GM23248 (cell line): ENCODE results near the gene PTPRN2.

Source experiments
- EZH2 ChIP-seq: fragments of 200-600 bp; sonication (generic); IDR thresholded peaks from 2 replicates; pipeline ENCODE4 v1.6.1; 2018; ENCODE audit warnings: antibody characterized with exemption, mild to moderate bottlenecking; ENCODE audit not compliant: insufficient read depth, poor library complexity, severe bottlenecking
- EZH2phosphoT487 ChIP-seq: fragments of 200-600 bp; sonication (generic); IDR thresholded peaks from 2 replicates; pipeline ENCODE4 v1.6.1; 2018; ENCODE audit warnings: antibody characterized with exemption, moderate library complexity, mild to moderate bottlenecking, low read depth; ENCODE audit not compliant: insufficient read depth

DNA sequence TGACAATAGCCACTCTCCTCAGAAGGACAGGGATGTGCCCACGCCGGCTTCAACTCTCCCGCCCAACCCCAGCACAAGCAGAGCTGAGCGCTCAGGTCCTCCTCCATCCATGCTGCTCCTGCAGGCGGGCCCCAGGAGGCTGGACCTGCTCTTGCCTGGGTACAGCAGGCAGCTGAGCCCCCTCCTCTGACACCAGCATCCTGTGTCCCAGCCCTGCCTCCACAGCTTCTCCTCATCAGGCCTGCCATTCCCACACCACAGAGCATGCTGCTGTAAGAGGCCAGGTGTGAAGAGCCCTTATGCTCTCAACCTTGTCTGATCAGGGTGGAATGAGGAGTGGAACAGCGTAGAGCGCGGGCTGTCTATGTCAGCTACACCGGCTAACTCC is 302.2 kb downstream of the PTPRN2 start:
- TF ChIP-seq EZH2phosphoT487 (no peak), EZH2 (no peak)
